OCI-LY7 (cell line): ENCODE data around the gene TIMM17B.

Experiments used
- EZH2phosphoT487 ChIP-seq: fragments of 200-600 bp; sonication (generic); IDR thresholded peaks from 2 replicates; pipeline ENCODE4 v1.6.1; 2018; ENCODE audit warnings: low read depth, borderline replicate concordance, mild to moderate bottlenecking, mixed run types, antibody characterized with exemption, low read length, moderate library complexity, mixed read lengths
- TF ChIP-seq, protein P1 (sequence below): fragments of 200-600 bp; sonication (generic); conservative IDR thresholded peaks from 2 replicates; pipeline ENCODE4 v1.5.1; 2014; ENCODE audit warnings: mild to moderate bottlenecking, antibody characterized with exemption, low read length, moderate library complexity, mixed read lengths

DNA sequence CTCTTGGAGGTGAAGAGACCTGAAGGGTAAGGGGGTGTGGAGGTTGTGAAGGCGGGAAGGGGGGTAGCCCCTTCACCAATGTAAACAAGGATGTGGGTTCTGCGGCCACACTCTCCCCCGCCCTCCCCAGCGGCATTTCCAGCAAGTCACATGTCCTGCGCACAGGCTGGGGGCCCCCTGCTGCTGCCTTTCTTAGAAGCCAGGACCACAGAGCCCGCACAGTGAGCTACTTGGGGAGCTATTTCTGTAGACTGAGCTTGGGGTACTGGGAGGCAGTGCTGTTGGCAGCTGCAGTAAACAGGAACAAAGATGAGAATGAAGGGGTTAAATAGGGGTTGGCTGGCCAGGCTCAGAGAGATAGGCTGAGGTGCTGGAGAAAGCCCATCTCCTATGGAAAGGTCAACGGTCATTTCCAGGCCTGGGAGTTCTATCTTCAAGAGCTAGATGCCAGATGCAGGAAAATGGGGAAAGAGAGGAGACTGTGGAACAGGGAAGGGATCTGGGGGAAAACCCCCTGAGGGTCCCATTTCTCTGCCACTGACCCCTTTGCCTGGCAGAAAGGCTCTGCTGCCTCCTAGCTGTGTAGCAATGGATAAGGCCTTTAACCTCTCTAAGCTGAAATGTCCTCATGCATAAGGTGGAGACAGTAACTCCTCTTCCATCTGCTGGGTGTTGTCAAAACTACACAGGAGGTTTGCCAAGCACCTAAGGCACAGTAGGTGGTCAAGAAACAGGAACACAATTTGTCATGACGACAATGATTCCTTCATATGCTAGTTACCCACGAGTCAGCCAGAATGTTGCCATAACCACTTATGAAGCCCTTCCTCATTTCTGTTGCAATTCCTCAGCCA, 39.7 kb upstream of the TIMM17B start:
- TF ChIP-seq, protein P1, sequence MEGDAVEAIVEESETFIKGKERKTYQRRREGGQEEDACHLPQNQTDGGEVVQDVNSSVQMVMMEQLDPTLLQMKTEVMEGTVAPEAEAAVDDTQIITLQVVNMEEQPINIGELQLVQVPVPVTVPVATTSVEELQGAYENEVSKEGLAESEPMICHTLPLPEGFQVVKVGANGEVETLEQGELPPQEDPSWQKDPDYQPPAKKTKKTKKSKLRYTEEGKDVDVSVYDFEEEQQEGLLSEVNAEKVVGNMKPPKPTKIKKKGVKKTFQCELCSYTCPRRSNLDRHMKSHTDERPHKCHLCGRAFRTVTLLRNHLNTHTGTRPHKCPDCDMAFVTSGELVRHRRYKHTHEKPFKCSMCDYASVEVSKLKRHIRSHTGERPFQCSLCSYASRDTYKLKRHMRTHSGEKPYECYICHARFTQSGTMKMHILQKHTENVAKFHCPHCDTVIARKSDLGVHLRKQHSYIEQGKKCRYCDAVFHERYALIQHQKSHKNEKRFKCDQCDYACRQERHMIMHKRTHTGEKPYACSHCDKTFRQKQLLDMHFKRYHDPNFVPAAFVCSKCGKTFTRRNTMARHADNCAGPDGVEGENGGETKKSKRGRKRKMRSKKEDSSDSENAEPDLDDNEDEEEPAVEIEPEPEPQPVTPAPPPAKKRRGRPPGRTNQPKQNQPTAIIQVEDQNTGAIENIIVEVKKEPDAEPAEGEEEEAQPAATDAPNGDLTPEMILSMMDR = peak; percentile 74
- no peak for TF ChIP-seq EZH2phosphoT487
